GM13977 (cell line): Measurements from ENCODE around the gene CAMK2G.
"Not testable (repeated sequence)": the region's sequence is repeated elsewhere in the genome, so short reads cannot be mapped to it uniquely, and the experiment has no call there.

ENCODE experiments used
- DNase-seq: peaks from one replicate; pipeline ENCODE4 v3.0.0; 2012; ENCODE audit warnings: low spot score
- in situ Hi-C: fragments of 300-500 bp; cut with MboI; formaldehyde crosslinking; loops from one replicate; pipeline ENCODE4 v1.12.0; 2022; ENCODE audit warnings: low sequenced_read_pairs, low pct_unique_long_range_greater_than_20kb, mixed read lengths, inconsistent platforms; ENCODE audit not compliant: unreplicated experiment
- TF ChIP-seq, protein P1 (sequence below): IDR thresholded peaks from 2 replicates; pipeline ENCODE4 v1.5.1; 2012; ENCODE audit warnings: mild to moderate bottlenecking, control low read depth; ENCODE audit not compliant: insufficient read depth; ENCODE audit errors: extremely low read depth, missing control alignments

CAMK2G gene

DNA sequence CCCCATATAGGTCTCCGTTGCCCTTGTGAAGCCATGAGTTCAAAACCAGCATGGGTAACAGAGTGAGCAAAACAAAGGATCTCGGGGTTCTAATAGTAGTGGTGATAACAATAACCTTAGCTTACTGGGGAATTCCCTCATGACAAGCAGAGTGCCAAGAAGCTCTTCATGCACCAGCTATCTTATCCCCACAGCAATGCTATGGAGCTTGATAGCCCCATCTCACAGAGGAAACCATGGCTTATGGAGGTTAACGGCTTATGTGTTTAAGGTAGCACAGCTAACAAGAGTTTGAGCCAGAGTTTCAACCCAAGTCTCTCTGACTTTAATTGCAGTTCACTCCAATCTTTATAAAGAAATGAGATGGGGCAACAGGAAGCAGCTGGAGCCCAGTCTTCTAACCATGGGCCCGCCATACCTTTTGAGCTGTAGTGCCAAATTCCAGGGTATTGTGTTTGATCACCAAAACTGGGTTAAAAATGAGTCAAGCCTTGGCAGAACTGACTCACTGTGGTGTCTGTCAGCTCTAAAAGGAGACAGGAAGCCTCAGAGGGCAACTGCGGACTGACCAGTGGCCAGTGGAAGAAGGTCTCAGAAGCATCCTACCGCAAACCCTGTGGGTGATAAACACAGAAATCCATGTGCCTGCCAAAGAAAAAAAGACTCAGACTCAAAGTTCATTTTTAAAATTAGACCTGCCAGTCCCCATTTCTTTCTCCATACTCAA, 20.1 kb upstream of the CAMK2G start:
- TF ChIP-seq, protein P1, sequence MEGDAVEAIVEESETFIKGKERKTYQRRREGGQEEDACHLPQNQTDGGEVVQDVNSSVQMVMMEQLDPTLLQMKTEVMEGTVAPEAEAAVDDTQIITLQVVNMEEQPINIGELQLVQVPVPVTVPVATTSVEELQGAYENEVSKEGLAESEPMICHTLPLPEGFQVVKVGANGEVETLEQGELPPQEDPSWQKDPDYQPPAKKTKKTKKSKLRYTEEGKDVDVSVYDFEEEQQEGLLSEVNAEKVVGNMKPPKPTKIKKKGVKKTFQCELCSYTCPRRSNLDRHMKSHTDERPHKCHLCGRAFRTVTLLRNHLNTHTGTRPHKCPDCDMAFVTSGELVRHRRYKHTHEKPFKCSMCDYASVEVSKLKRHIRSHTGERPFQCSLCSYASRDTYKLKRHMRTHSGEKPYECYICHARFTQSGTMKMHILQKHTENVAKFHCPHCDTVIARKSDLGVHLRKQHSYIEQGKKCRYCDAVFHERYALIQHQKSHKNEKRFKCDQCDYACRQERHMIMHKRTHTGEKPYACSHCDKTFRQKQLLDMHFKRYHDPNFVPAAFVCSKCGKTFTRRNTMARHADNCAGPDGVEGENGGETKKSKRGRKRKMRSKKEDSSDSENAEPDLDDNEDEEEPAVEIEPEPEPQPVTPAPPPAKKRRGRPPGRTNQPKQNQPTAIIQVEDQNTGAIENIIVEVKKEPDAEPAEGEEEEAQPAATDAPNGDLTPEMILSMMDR, result no peak
- in situ Hi-C loops, result loop anchor here (25.0 kb wide), 1 partner anchor 343 kb away; no protein-coding TSS in a partner anchor
- DNase-seq, result peak; percentile 10

- in situ Hi-C loops, result loop anchor here (25.0 kb wide), 1 partner anchor 344 kb away; no protein-coding TSS in a partner anchor
- no peak for DNase-seq
- TF ChIP-seq, protein P1, result no peak
Observed at GRCh38 chr10:73893426-73893825, 19.1 kb upstream of the CAMK2G start.

DNA sequence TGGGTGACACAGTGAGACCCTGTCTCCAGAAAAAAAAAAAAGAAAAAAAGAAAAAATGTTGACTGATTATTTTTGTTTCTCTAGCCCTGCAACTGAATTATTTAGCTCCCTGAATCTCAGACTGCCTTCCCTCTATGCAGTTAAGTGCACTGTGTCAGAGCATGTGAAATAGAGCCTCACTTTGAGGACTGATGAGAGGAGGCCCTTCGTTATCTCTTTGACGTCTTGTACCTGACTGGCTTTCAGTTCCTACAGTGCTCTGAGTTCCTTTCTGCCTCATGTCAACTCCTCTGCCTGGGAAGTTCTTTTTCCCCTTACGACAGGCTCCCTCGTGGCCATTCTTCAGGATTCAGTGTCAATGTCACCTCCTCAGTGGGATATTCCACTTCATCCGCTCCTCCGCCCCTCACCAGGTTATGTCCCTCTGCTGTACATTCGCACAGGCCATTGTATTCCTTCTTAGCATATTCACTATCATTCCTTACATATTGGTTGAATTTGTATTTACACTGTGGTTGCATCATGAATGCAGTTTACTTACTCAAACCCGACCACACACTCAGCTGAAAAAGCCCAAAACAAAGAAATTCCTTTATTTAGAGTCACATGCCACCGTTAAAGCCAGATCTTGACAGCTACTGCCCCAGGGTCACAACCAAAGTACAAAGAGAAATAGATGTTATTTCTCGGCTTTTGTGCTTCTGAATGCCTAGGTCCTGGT, 18.1 kb upstream of the CAMK2G start:
- in situ Hi-C loops, result loop anchor here (25.0 kb wide), 1 partner anchor 345 kb away; no protein-coding TSS in a partner anchor
- DNase-seq, result no peak
- TF ChIP-seq, protein P1, result no peak

GRCh38 chr10:73891540-73891939, 17.2 kb upstream of the CAMK2G start:
- TF ChIP-seq, protein P1, result no peak

DNA sequence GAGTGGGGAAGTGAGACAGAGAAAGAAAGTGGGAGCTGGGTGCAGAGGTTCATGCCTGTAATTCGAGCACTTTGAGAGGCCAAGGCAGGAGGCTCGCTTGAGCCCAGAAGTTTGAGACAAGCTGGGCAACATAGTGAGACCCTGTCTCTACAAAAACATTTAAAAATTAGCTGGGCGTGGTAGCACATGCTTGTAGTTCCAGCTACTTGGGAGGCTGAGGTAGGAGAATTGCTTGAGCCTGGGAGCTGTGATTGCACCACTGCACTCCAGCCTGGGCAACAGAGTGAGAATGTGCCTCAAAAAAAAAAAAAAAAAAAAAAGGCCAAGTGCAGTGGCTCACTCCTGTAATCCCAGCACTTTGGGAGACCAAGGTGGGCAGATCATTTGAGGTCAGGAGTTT, 16.5 kb upstream of the CAMK2G start:
- DNase-seq, result not testable (repeated sequence)
- in situ Hi-C loops, result loop anchor here (25.0 kb wide), 1 partner anchor 346 kb away; no protein-coding TSS in a partner anchor

More at GRCh38 chr10:73891540-73891939, 17.2 kb upstream of the CAMK2G start:
- DNase-seq, result no peak
- in situ Hi-C loops, result loop anchor here (25.0 kb wide), 1 partner anchor 346 kb away; no protein-coding TSS in a partner anchor

- in situ Hi-C loops, result loop anchor here (25.0 kb wide), 1 partner anchor 347 kb away; no protein-coding TSS in a partner anchor
- DNase-seq, result no peak
- TF ChIP-seq, protein P1, result no peak
Observed at GRCh38 chr10:73890261-73890660, 15.9 kb upstream of the CAMK2G start.

DNA sequence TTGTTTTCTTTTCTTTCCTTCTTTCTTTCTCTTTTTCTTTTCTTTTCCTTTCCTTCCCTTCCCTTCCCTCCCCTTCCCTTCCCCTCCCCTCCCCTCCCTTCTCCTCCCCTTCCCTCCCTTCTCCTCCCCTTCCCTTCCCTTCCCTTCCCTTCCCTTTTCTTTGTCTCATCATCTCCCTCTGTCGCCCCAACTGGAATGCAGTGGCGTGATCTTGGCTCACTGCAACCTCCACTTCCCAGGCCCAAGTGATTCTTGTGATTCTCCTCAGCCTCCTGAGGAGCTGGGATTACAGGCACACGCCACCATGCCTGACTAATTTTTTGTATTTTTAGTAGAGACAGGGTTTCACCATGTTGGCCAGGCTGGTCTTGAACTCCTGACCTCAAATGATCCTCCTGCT, 15.1 kb upstream of the CAMK2G start:
- in situ Hi-C loops, result loop anchor here (10.0 to 25.0 kb wide), 3 partner anchors 45 to 348 kb away; no protein-coding TSS in a partner anchor
- DNase-seq, result not testable (repeated sequence)
